Activated naive CD8-positive, alpha-beta T cell treated with anti-CD3 and anti-CD28 coated beads, Interleukin-2, amount 50 U/mL, for 24 hours (primary cell): ENCODE measurements around the gene PLEKHM3.

Experiments
- ATAC-seq: fragments of 150-1000 bp; cut with Tn5 transposase; one replicate; pipeline ENCODE4 v1.10.0; 2021
- DNase-seq: peaks from one replicate; pipeline ENCODE4 v3.0.0; 2021
- H3K27ac Mint-ChIP-seq: one replicate; pipeline ENCODE4 v1.8.0; 2021; ENCODE audit warnings: mild to moderate bottlenecking, mixed read lengths
- H3K27me3 Mint-ChIP-seq: one replicate; pipeline ENCODE4 v1.8.0; 2021; ENCODE audit warnings: mixed read lengths
- H3K36me3 Mint-ChIP-seq: one replicate; pipeline ENCODE4 v1.8.0; 2021; ENCODE audit warnings: low read depth, mixed read lengths
- H3K4me1 Mint-ChIP-seq: one replicate; pipeline ENCODE4 v1.8.0; 2021; ENCODE audit warnings: mixed read lengths
- H3K4me3 Mint-ChIP-seq: one replicate; pipeline ENCODE4 v1.8.0; 2021; ENCODE audit warnings: mild to moderate bottlenecking, moderate library complexity, mixed read lengths
- H3K9me3 Mint-ChIP-seq: one replicate; pipeline ENCODE4 v1.8.0; 2021; ENCODE audit warnings: mixed read lengths

PLEKHM3 gene

DNA sequence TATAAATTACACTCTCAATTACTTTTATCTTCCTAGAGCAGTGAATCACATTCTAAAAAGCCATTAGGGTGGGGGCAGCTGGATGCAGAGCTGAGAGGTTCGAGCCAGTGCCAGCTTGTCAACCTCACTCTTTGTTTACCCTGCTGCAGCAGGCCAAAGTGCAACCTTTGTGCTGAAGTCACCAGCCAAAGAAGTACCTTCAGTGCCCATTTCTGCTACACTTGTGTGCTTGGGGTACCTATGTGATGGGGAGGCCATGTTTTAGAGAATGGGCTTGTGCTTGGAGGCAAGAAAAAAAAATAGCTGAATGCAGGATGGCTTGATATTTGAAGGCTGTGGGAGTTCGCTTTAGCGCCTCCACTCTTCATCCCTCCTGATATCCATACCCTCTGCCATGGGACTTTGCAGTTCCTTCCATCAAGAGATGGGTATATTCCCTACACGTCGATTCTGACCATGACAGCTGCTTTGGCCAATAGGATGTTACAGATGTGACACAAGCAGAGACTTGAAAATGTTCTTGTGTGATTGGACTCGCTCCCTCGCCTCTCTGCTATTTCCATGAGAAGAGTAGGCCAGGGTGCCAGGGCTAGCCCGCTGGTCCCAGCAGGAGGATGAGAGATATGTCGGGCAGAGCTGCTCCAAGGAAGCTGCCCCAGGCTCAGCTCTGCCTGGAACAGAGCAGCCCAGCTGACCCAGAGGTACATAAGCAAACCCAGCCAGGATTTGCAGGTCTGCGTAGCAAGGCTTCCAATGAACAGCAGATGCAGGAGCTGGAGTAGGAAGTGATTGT is 242.9 kb downstream of the PLEKHM3 start:
- H3K4me3 Mint-ChIP-seq, result no peak overlapping the region
- H3K27ac Mint-ChIP-seq, result no peak overlapping the region
- H3K36me3 Mint-ChIP-seq, result no peaks in the 10 kb centered on the region
- ATAC-seq (no peak), DNase-seq (no peak)
- H3K27me3 Mint-ChIP-seq, result peaks cover 5% of the 10 kb centered on the region
- H3K4me1 Mint-ChIP-seq, result no peaks in the 10 kb centered on the region
- no peaks in the 10 kb centered on the region for H3K9me3 Mint-ChIP-seq

DNA sequence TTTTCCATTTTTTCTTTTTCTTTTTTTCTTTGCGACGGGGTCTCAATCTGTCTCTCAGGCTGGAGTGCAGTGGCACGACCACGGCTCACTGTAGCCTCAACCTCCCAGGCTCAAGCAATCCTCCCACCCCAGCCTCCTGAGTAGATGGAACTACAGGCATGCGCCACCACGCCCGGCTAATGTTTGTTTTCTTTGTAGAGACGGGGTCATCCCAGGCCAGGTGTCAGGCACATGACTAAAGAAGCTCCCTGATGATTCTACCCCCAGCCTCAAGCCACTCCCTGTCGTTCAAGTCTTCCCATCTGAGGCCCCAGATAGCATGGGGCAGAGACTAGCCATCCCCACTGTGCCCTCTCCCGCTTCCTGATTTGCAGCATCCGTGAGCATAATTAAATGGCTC is 245.8 kb downstream of the PLEKHM3 start:
- no peaks in the 10 kb centered on the region for H3K36me3 Mint-ChIP-seq
- no peaks in the 10 kb centered on the region for H3K4me1 Mint-ChIP-seq
- H3K4me3 Mint-ChIP-seq, result no peak overlapping the region
- H3K27ac Mint-ChIP-seq, result no peak overlapping the region
- no peak for DNase-seq
- no peak for ATAC-seq
- peaks cover 2% of the 10 kb centered on the region for H3K27me3 Mint-ChIP-seq
- no peaks in the 10 kb centered on the region for H3K9me3 Mint-ChIP-seq

DNA sequence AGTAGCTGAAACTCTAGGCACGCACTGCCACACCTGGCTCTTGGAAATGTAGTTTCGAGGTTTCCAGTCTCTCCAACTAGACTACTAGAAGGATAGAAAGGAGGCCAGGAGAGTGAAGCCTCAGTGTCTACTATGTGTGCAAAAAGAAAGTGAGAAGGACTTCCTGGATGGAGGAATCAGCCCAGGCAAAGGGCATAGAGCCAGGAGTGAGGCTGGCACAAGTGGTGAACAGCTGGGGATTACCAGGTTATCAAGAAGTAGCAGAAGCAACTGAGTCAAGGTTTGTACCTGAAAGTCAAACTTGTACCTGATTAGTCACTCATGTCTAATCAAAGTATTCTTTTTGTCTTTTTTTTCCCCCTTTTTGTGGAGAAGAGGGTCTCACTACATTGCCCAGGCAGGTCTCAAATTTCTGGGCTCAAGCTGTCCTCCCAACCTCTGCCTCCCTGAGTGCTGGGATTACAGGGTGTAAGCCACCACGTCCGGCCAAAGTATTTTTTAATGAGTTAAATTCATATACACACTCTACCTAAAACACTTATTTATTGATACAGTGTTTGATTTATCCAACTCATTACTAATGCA is 246.9 kb downstream of the PLEKHM3 start:
- no peak for ATAC-seq
- no peak overlapping the region for H3K4me3 Mint-ChIP-seq
- DNase-seq, result no peak
- H3K27me3 Mint-ChIP-seq, result peaks cover 2% of the 10 kb centered on the region
- H3K9me3 Mint-ChIP-seq, result no peaks in the 10 kb centered on the region
- no peaks in the 10 kb centered on the region for H3K36me3 Mint-ChIP-seq
- H3K27ac Mint-ChIP-seq, result no peak overlapping the region
- H3K4me1 Mint-ChIP-seq, result no peaks in the 10 kb centered on the region

DNA sequence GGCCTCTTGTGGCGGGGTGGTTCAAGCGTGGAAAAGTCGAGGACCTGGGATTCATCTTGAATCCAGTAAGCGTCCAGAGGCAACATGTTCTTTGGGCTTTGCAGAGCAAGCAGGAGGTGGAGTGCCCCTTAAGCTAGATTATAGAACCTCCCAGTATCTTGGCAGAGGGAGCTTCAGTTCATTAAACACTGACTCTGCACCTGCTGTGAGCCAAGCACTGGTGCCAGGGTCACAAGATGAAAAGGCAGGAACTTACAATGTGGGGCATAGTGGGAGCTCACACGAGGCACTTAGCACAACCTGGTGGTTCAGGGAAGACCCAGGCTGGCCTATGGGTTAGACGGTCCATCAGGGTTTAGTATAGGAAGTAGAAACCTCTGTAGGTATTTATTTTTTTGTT is 248.2 kb downstream of the PLEKHM3 start:
- Mint-ChIP-seq H3K4me1 (peaks cover under 1% of the 10 kb centered on the region), H3K27ac (no peak overlapping the region), H3K9me3 (no peaks in the 10 kb centered on the region), H3K36me3 (no peaks in the 10 kb centered on the region), H3K27me3 (no peaks in the 10 kb centered on the region), H3K4me3 (no peak overlapping the region)
- ATAC-seq (no peak), DNase-seq (no peak)

DNA sequence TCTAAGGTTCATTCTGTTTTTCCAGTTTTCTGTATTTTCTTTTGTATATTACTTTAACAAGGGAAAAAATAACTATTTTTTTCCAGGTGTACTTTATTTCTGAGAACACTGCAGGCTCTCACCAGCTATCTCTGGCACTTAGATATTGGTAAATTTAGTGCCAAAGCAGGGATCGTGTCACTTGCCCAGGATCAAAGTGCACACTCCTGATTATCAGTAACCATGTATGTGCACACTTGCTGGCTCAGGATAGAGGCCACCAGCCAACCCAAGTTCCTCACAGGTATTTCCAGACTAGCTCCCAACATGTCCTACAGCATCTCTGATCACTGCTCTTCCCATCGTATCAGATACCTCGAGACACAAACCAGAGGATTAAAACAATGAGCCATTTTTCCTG is 249.9 kb downstream of the PLEKHM3 start:
- no peak for ATAC-seq
- no peaks in the 10 kb centered on the region for H3K9me3 Mint-ChIP-seq
- H3K27ac Mint-ChIP-seq, result no peak overlapping the region
- no peak for DNase-seq
- H3K4me1 Mint-ChIP-seq, result peaks cover 9% of the 10 kb centered on the region
- H3K4me3 Mint-ChIP-seq, result no peak overlapping the region
- H3K36me3 Mint-ChIP-seq, result no peaks in the 10 kb centered on the region
- peaks cover 1% of the 10 kb centered on the region for H3K27me3 Mint-ChIP-seq

DNA sequence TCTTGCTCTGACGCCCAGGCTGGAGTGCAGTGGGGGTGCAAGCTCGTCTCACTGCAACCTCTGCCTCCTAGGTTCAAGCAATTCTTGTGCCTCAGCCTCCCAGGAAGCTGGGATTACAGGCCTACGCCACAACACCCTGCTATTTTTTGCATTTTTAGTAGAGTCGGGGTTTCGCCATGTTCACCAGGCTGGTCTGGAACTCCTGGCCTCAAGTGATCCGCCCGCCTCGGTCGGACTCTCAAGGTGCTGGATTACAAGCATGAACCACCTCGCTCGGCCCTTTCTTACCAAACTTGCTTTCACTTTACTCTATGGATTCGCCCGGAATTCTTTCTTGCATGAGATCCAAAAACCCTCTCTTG is 252.5 kb downstream of the PLEKHM3 start:
- peaks cover 6% of the 10 kb centered on the region for H3K27me3 Mint-ChIP-seq
- H3K4me1 Mint-ChIP-seq, result peaks cover 24% of the 10 kb centered on the region
- no peak overlapping the region for H3K27ac Mint-ChIP-seq
- H3K9me3 Mint-ChIP-seq, result no peaks in the 10 kb centered on the region
- H3K4me3 Mint-ChIP-seq, result no peak overlapping the region
- no peak for DNase-seq
- H3K36me3 Mint-ChIP-seq, result no peaks in the 10 kb centered on the region
- ATAC-seq, result no peak

DNA sequence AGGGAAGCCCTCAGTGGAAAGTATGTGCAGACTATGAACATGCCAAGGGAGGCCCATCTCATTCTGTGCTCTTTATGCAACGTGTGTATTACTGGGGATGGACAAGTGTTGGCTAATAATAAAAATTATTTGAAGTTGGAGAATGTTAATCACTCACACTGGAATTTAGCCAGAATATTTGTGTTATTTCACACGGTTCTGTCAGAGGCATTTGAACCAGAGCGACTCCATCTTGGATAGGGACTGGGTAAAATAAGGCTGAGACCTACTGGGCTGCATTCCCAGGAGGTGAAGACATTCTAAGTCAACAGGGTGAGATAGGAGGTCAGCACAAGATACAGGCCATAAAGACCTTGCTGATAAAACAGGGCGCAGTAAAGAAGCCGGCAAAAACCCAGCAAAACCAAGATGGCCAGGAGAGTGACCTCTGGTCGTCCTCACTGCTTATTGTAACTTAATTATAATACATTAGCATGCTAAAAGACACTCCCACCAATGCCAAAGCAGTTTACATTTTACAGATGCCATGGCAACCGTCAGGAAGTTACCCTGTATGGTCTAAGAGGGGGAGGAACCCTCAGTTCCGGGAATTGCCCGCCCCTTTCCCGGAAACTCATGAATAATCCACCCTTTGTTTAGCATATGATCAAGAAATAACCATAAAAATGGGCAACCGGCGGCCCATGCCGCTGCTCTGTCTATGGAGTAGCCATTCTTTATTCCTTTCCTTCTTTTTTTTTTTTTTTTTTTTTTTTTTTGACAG is 253.1 kb downstream of the PLEKHM3 start:
- Mint-ChIP-seq H3K4me3 (no peak overlapping the region), H3K27ac (no peak overlapping the region), H3K36me3 (peaks cover under 1% of the 10 kb centered on the region), H3K9me3 (no peaks in the 10 kb centered on the region), H3K4me1 (peaks cover 30% of the 10 kb centered on the region), H3K27me3 (peaks cover 11% of the 10 kb centered on the region)
- DNase-seq (peak; percentile 22), ATAC-seq (no peak)

DNA sequence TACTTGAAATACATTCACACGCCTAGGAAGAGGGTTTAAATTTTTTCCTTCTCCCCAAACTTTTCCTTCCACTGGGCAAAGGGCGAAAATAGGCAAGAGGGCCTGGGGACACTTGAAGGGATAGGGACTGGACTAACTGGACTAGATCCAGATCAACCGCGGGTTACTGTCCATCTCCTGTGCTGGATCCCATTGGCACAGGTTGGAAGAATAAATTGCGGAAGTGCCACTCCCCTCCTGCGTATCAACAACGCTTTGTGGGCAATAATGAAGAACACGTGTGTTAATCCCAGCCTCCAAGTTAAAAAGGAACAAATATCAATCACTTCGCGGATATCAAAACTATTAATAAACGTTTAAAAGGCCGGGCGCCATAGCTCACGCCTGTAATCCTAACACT is 253.9 kb downstream of the PLEKHM3 start:
- peaks cover 2% of the 10 kb centered on the region for H3K36me3 Mint-ChIP-seq
- DNase-seq (no peak), ATAC-seq (no peak)
- no peaks in the 10 kb centered on the region for H3K9me3 Mint-ChIP-seq
- peaks cover 17% of the 10 kb centered on the region for H3K27me3 Mint-ChIP-seq
- H3K4me1 Mint-ChIP-seq, result peaks cover 32% of the 10 kb centered on the region
- no peak overlapping the region for H3K4me3 Mint-ChIP-seq
- no peak overlapping the region for H3K27ac Mint-ChIP-seq
